Measurements from ENCODE around the gene CLCN7. TPM values are rescaled to one million over a fixed set of nuclear protein-coding genes. Genes with fewer than 3 reads are reported as not detected.

CLCN7 gene, protein sequence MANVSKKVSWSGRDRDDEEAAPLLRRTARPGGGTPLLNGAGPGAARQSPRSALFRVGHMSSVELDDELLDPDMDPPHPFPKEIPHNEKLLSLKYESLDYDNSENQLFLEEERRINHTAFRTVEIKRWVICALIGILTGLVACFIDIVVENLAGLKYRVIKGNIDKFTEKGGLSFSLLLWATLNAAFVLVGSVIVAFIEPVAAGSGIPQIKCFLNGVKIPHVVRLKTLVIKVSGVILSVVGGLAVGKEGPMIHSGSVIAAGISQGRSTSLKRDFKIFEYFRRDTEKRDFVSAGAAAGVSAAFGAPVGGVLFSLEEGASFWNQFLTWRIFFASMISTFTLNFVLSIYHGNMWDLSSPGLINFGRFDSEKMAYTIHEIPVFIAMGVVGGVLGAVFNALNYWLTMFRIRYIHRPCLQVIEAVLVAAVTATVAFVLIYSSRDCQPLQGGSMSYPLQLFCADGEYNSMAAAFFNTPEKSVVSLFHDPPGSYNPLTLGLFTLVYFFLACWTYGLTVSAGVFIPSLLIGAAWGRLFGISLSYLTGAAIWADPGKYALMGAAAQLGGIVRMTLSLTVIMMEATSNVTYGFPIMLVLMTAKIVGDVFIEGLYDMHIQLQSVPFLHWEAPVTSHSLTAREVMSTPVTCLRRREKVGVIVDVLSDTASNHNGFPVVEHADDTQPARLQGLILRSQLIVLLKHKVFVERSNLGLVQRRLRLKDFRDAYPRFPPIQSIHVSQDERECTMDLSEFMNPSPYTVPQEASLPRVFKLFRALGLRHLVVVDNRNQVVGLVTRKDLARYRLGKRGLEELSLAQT
- 39.8 TPM for total RNA-seq
- long read RNA-seq, full-length matches to known transcripts = 12 of 71 reads
- long read RNA-seq, partial matches to known transcripts = 39 of 71 reads
- long read RNA-seq, other reads (novel, unspliced or antisense) = 20 of 71 reads

GRCh38 chr16:1474796-1475551 is at the start of gene CLCN7:
Gene CLCN7, minus strand, starts transcription at chr16:1475028. Its CDS starts 54 bp downstream, at chr16:1474974.
- intact Hi-C loops (cut with DNase I) = loop anchor here (5.0 kb wide), 1 partner anchor 352 kb away; the partner anchor contains the start of genes FAHD1 and HAGH

GRCh38 chr16:1524366-1524765 is 49.5 kb upstream of the CLCN7 start:
- no peak for DNase-seq (ENCODE audit: low spot score)
- intact Hi-C loops (cut with DNase I) = no loop called here

More at GRCh38 chr16:1474796-1475551, at the start of gene CLCN7:
- DNase-seq (ENCODE audit: low spot score) = peak; percentile 95

DNA sequence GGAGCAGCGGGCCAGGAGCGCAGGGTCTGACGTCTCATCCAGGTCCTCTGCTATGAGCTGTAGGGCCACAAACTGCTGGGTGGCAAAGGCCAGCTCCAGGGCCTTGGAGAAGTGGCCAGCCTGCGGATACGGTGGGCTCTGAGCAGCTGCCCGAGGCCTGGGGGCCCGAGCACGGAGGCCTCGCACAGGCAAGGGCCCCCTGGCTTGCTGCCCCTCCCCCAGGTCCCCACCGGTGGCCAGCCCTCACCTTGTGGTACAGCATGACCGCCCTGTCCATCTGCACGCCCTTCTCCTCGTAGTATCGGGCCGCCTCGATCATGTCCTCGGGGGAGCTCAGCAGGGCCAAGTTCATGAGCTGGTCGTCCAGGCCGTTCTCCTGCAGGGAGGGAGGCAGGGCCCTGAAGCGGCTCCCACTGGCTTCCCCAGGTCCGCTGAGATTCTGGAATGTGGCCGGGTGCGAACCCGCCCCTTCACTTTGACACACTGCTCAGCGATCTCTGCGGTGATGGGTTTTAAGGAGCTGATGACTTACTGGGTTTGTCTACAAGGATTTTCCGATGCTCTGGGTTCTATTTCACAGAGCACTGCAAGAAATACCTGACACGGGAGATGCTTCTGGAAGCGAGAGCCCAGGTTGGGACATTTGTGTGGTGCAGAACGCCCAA is 48.9 kb upstream of the CLCN7 start:
- no peak for DNase-seq (ENCODE audit: low spot score)
- intact Hi-C loops (cut with DNase I) = no loop called here

- intact Hi-C loops (cut with DNase I) = no loop called here
- no peak for DNase-seq (ENCODE audit: low spot score)
Measured at GRCh38 chr16:1520461-1520860, 45.6 kb upstream of the CLCN7 start.

GRCh38 chr16:1519831-1520230 is 45.0 kb upstream of the CLCN7 start:
- DNase-seq (ENCODE audit: low spot score) = no peak
- intact Hi-C loops (cut with DNase I) = no loop called here

DNA sequence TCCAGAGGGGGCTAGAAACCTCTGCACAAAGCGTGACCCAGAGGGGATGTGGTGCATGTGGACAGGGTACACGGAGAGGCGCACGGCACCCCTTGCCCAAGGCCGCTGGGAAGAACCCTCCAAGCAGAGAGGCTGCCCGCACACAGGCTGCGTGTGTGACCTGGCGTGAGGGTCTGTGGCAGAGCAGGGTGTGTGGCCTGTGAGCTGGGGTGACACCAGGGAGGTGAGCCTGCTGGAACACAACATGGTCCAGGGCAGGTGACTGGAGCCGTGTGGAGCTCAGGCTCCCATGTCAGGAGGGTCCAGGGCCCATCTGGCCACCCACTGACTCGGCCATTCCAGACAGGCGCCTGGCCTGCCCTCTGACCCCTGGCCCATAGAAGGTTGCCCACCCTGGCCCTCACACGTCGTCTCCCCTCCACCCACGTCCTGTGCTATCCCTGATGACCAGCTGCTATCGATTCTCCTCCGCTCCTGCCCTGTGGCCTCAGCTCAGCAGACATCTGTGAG is 43.9 kb upstream of the CLCN7 start:
- intact Hi-C loops (cut with DNase I) = no loop called here
- DNase-seq (ENCODE audit: low spot score) = no peak

DNA sequence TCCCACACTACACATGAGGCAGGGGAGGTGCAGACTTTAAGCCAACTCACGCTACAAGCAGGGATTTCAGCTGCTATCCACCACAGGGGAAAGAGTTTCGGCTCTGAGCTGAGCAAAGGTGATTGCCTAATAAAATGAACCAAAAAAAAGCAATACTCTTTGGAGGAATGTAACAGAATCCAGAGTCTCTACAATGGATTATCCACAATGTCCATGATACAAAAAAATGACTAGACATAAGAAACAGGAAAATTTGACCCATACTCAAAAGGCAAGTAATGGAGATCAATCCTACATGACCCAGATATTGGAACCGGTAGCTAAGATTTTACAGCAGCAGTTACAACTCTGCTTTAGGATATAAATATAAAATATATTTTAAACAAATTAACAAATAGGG is 39.7 kb upstream of the CLCN7 start:
- intact Hi-C loops (cut with DNase I) = no loop called here
- no peak for DNase-seq (ENCODE audit: low spot score)

- intact Hi-C loops (cut with DNase I) = no loop called here
- no peak for DNase-seq (ENCODE audit: low spot score)
Measured at GRCh38 chr16:1512774-1513173, 37.9 kb upstream of the CLCN7 start.

GRCh38 chr16:1511662-1512569 is 37.1 kb upstream of the CLCN7 start:
- DNase-seq (ENCODE audit: low spot score) = no peak
- intact Hi-C loops (cut with DNase I) = loop anchor here (2.0 kb wide), 1 partner anchor 21 kb away; the partner anchor contains the start of gene TMEM204

DNA sequence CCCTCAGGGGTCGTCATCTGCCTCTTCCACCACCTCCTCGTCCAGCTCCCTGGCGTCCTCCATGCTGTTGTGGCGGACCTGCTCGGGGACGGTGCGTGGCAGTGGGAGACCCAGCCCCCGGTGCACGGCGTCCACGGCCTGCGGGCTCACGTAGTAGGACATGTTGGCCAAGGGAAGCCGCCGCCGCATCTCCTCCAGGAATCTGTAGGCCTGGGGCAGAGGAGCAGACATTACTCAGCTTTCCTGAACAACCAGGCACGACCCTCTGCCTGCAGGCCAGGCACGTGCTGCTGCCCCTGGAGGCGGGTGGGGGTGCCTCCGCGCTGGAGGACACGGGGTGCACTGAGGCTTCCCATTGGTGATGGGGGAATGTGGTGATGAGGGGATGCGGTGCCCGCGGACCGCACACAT is 36.1 kb upstream of the CLCN7 start:
- intact Hi-C loops (cut with DNase I) = loop anchor here (2.0 kb wide), 1 partner anchor 22 kb away; the partner anchor contains the start of gene TMEM204

DNA sequence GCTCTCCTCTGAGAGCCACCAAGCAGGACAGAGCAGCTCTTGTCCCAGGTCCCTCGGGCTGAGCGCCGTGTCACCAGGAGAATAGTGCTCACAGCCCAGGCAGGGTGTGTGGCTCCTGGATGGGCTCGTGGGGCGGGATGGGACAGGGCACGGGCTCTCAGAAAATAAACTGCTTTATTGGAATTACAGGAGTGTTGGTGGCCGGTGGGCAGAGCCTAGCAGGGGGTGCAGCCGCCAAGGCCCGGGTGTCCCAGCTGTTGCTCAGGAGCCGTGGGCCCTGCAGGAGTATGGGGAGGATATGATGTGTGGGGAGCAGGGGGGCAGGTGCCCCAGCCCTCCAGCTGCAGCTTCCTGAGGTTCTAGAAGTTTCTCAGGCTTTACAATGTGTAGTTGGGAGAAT is 35.4 kb upstream of the CLCN7 start:
- intact Hi-C loops (cut with DNase I) = loop anchor here (2.0 kb wide), 1 partner anchor 23 kb away; the partner anchor contains the start of gene TMEM204
- no peak for DNase-seq (ENCODE audit: low spot score)

More for the DNA sequence above, 36.1 kb upstream of the CLCN7 start:
- DNase-seq (ENCODE audit: low spot score) = no peak

- DNase-seq (ENCODE audit: low spot score) = peak; percentile 90
- intact Hi-C loops (cut with DNase I) = loop anchor here (2.0 to 5.0 kb wide), 2 partner anchors 23 to 43 kb away; partner anchors contain the start of gene TMEM204
Measured at GRCh38 chr16:1509307-1510221, 34.7 kb upstream of the CLCN7 start.

- intact Hi-C loops (cut with DNase I) = loop anchor here (5.0 kb wide), 1 partner anchor 44 kb away; no protein-coding TSS in a partner anchor
- DNase-seq (ENCODE audit: low spot score) = no peak
Measured at GRCh38 chr16:1508494-1509187, 33.8 kb upstream of the CLCN7 start.

DNA sequence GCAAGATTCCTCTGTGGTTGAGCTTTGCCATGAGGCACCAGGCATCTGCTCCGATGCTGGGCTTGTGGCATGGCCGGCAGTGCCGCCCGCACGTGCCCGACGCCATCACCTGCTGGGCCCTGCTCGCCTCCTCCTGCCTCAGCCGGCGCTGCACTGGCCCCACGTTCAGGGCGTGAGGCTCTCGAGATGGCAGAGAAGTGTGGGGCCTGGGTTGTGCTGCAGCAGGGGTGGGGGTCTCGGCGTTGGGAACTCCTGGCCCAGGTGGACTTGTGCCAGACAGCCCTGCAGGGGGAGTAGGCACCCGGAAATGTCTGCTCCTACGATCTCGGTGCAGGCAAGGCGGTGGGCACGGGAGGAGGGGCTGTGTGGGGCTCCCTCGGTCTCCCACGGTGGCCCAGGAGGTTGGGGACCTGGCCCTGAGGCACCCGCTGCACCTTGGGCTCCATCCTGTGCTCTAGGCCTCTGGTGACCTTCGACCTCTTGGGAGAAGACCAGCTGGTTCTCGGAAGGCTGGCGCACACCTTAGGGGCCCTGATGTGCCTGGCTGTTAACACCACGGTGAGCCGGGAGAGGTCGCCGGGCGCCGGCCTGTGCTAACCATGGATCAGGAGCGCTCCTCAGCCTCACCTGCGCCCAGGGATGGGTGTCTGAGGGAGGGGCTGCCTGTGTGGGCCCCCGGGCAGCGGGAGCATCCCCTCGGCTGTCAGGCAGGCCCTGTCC is 31.8 kb upstream of the CLCN7 start:
- no peak for DNase-seq (ENCODE audit: low spot score)
- intact Hi-C loops (cut with DNase I) = loop anchor here (5.0 kb wide), 1 partner anchor 46 kb away; no protein-coding TSS in a partner anchor

GRCh38 chr16:1505912-1506311 is 31.1 kb upstream of the CLCN7 start:
- no peak for DNase-seq (ENCODE audit: low spot score)
- intact Hi-C loops (cut with DNase I) = loop anchor here (5.0 kb wide), 1 partner anchor 46 kb away; no protein-coding TSS in a partner anchor

Data from cardiac septum (tissue), 1 donor.